GM18951 (cell line): ENCODE data around the gene DMXL1.
"Not testable (repeated sequence)": the region's sequence is repeated elsewhere in the genome, so short reads cannot be mapped to it uniquely, and the experiment has no call there.

Experiments
- POLR2A ChIP-seq: IDR thresholded peaks from 4 replicates; pipeline ENCODE4 v1.6.1; 2011; ENCODE audit warnings: mild to moderate bottlenecking; ENCODE audit not compliant: insufficient read length, insufficient read depth; ENCODE audit errors: extremely low read depth
- in situ Hi-C: fragments of 300-500 bp; cut with MboI; formaldehyde crosslinking; loops from one replicate; pipeline ENCODE4 v1.12.0; 2022; ENCODE audit warnings: low sequenced_read_pairs, mixed read lengths, inconsistent platforms; ENCODE audit not compliant: unreplicated experiment

Gene DMXL1

DNA sequence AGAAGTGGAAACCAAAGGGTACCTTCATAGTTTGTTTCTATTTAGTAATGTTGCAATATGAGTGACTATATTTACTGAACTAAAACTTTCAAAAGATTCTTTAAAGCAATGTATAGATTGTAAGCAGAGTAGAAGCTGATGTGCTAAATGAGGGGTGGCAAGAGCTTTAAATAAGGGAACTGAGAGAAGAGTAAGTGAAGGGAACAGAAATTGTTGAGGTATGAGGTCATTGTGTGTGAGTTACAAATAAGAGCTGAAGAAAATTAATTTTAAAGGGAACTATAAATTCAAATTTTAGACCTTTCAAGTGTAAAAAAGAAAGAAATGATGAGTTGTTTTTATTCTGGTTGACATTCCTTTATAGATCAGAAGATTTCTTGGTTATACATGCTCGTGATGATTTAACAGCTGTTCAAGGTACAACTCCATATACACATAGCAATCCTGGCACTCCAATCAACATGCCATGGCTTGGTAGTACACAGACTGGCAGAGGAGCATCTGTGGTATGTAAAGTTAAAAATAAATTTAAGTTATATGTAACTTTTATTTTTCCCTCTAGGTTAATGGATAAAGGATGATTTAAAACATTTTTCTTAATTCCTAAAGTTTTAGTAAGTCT is 149.8 kb downstream of the DMXL1 start:
- no peak for TF ChIP-seq POLR2A
- in situ Hi-C loops: no loop called here

GRCh38 chr5:119221330-119221729 is 150.4 kb downstream of the DMXL1 start:
- TF ChIP-seq POLR2A: no peak
- in situ Hi-C loops: no loop called here

- TF ChIP-seq POLR2A: no peak
- in situ Hi-C loops: no loop called here
Observed at GRCh38 chr5:119229950-119230349, 159.1 kb downstream of the DMXL1 start.

DNA sequence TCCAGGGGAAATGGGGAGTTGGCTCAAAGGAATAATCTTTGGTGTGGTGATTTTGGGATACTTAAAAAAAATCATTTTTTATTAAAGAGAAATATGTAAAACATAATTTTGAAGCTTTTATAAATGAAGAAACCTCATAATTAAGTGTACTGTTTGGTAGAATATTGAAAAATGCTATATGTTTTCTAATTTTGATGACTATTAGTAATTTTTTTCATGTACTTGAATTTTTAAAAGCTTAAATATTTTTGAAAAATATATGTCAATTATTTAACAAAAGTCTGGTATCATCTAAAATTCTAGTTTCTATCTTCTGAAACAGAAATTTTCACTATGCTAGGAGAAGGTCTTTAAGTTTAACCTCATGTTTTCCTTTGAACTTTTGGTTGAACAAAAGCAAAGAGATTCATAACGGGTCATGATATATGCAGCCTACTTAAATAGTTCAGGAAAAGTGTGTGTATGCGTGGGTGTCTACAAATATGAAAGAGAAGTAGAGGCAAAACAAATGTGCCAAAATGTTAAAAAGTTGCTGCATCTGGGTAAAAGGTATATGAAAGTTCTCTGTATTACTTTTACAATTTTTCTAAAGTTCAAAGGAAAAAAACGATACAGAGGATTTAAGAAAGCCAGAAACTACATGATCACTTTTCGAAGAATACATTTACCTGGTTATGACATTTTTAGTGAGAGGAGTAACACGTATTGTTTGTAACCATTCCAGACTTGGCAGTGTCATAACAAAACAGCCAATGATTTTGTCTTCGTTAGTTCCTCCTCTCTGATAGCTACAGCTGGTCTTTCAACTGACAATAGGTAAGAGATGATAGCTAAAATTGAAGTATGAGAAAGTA is 167.6 kb downstream of the DMXL1 start:
- in situ Hi-C loops: no loop called here
- no peak for TF ChIP-seq POLR2A

- in situ Hi-C loops: no loop called here
- no peak for TF ChIP-seq POLR2A
Observed at GRCh38 chr5:119239119-119239417, 168.2 kb downstream of the DMXL1 start.

GRCh38 chr5:119239826-119240225 is 168.9 kb downstream of the DMXL1 start:
- in situ Hi-C loops: not testable (repeated sequence)

GRCh38 chr5:119243888-119244287 is 173.0 kb downstream of the DMXL1 start:
- in situ Hi-C loops: no loop called here
- no peak for TF ChIP-seq POLR2A

- TF ChIP-seq POLR2A: no peak
- in situ Hi-C loops: no loop called here
Observed at GRCh38 chr5:119250946-119251901, 180.3 kb downstream of the DMXL1 start.

DNA sequence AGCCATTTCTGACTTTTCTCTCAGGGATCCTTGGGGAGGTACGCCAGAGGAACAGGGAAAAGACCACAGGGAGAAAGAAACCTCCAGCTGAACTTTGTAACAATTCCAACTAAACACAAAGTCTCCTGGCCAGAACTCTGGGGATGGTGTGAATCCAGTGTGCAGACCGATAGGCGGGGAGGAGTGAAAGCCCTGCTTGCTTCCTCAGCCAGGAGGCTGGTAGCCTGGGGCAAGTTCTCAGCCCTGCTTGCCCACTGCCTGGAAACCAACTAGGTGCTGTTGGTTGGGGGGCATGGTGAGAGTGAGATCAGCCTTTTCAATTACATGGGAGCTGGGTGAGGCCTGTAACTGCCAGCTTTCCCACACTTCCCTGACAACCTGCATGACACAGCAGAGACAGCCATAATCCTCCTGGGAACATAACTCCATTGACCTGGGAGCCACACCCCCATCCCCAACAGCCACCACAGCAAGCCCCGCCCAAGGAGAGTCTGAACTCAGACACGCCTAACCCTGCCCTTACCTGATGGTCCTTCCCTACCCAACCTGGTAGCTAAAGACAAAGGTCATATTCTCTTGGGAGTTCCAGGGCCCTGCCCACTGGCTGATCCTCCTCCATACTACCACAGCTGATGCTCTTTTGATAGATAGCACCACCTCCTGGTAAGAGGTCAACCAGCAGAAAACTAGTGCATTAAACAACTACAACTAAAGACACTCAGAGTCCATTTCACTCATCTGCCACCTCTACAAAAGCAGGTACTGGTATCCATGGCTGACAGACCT is 184.9 kb downstream of the DMXL1 start:
- TF ChIP-seq POLR2A: no peak
- in situ Hi-C loops: no loop called here

DNA sequence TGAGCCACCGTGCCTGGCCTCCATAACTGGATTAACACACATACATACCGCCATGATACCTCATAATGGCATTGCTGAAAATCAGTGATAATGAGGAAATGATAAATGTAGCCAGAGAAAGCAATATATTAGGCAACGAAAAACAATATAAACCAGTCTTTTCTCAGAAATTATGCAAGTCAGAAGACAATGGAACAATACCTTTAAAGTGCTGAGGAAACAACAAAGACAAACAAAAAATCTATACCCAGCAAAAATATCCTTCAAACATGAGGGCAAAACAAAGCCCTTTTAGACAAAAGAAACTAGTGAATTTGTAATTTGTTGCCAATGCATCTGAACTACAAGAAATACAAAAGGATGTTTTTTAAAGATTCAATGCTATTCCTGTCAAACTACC is 186.7 kb downstream of the DMXL1 start:
- no peak for TF ChIP-seq POLR2A
- in situ Hi-C loops: no loop called here

- TF ChIP-seq POLR2A: no peak
- in situ Hi-C loops: loop anchor here (10.0 kb wide), 1 partner anchor 141 kb away; no protein-coding TSS in a partner anchor
Observed at GRCh38 chr5:119263639-119264038, 192.8 kb downstream of the DMXL1 start.

DNA sequence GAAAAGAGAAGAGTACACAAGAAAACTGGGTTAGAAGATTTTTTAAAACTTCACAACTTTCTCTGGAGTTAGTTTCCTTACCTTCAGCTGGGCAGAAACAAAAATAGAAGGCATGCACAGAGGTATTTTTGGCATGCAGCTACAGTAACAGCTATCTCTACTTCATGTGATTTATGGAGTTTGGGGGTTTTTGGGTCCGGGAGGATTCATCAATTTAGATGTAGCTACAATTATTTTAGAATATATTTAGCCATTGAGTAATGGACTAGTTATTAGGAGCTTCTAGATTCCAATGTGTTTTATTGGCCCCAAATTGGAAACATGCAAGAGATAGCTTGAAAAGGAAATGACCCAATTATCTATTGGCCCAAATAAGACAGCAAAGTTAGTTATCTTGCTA is 193.3 kb downstream of the DMXL1 start:
- TF ChIP-seq POLR2A: no peak
- in situ Hi-C loops: loop anchor here (10.0 kb wide), 1 partner anchor 141 kb away; no protein-coding TSS in a partner anchor
